GM21390 (cell line): ENCODE data around the gene DDX49.
"Not testable (repeated sequence)": the region's sequence is repeated elsewhere in the genome, so short reads cannot be mapped to it uniquely, and the experiment has no call there.

Source experiments
- ATAC-seq: cut with Tn5 transposase; IDR thresholded peaks from one replicate; pipeline ENCODE4 v1.9.1; 2021; ENCODE audit not compliant: unreplicated experiment

Gene DDX49

DNA sequence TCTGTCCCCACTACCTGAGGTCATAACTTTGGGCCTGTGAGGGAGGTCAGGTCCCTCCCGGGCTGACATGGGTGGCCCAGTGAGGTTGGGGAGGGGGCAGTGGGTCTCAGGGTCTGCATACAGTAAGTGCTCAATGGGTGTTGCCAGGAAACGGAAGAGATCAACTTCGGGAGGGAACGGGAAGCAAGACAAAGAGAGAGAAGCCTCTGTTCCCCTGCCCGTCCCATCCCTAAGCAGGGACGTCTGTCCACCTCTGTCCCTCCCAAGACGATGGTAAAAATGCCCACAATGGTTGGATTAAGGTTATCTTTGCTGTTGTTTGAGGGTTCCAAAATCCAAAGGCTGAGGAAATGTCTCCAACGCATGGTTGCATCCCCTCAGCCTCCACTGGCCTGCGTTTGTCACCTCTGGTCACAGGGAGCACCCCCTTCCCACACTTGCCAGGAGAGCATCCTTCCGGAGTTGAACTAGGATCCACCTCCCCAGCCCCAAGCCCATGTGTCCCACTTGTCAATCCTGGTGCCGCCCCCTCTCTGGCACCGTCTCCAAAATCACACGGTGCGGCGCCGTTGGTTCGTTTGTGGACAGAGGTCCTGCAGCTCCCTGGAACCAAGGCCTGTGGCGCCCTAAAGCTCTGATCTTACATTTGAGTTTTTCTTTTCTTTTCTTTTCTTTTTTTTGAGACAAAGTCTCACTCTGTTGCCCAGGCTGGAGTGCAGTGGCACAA lies 22.3 kb downstream of the DDX49 start:
- no peak for ATAC-seq

DNA sequence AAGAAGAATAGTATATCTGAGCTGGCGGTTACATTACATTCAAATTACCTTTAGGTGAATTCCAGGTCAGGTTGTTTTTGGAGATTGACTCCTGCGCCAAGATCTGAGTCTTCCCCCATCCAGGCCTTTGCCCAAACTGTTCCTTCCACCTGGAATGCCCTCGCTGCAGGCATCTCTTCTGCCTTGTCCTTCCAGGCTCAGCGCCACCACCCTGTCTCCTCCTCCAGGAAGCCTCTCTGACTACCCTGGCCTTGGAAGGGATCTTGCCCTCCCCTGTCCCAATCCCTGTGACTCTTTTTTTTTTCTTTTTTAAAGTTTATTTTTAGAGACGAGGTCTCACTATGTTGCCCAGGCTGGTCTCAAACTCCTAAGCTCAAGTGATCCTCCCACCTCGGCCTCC lies 23.2 kb downstream of the DDX49 start:
- no peak for ATAC-seq

DNA sequence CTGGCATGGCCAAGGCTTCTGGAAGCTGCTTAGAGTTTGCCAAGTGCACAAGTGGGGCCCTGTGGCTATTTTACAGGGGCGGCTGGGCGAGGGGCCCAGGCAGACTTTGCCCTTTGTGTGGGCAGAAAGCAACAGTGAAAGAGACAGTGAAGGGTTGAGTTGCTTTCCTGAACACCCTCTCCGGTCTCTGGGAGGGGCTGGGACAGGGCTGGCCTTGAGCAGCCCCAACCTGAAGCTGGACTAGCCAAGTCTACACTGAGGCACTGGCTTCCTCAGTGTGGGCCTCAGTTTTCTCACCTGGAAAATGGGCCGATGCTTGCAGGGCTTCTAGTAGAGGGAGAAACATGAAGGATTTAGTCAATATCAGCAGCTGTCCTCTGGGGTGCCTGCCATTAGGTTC lies 23.9 kb downstream of the DDX49 start:
- no peak for ATAC-seq

DNA sequence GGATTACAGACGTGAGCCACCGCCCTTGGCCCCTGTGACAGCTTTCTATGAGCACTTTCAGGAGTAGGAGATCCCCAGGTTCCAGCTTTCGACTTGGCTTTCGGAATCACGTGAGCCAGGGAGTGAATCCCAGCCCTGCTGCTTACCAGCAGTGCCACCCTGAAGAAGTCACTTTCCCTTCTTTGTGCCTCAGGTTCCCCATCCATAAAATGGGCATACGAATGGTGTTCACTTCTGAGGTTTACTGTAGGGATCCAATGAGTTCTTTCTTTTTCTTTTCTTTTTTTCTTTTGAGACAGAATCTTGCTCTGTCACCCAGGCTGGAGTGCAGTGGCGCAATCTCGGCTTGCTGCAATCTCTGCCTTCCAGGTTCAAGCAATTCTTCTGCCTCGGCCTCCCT lies 25.8 kb downstream of the DDX49 start:
- no peak for ATAC-seq

DNA sequence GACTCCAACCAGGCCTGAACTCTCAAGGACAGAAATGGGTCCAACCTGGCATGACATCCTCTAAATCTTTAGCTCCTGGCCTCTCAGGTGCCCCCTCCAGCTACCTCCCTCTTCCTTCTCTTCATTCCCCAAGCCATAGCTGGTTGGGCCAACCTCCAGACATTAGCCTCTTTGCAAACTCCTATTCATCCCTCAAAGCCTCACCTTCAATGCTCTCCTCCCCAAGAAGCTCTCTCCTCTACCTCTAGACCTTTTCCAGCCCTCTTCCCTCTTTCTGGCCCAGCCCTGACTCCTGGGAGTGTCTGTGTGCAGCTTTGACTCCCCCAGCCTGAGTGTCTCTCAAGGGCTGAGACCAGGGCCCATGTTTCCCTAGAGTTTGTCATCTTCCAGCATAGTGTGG lies 26.8 kb downstream of the DDX49 start:
- ATAC-seq = no peak

DNA sequence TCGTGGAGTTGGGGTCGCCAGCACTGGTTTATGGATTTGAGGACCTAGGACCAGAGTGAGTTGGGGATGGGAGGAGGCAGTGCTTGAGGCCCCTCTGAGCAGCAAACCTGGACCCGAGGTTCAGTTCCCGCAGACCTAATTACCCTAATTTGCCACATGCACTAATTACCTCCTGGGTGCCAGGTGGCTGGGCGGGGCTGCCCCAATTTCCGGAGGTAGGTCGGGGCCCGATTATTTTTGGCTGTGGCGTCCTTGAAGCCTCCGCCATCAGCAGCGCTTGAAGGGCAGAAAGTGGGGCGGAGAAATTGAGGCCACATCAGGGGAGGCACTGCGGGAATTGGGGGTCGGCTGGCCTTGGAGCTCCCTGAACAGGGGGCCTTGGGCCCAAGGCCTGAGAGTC lies 27.4 kb downstream of the DDX49 start:
- no peak for ATAC-seq

DNA sequence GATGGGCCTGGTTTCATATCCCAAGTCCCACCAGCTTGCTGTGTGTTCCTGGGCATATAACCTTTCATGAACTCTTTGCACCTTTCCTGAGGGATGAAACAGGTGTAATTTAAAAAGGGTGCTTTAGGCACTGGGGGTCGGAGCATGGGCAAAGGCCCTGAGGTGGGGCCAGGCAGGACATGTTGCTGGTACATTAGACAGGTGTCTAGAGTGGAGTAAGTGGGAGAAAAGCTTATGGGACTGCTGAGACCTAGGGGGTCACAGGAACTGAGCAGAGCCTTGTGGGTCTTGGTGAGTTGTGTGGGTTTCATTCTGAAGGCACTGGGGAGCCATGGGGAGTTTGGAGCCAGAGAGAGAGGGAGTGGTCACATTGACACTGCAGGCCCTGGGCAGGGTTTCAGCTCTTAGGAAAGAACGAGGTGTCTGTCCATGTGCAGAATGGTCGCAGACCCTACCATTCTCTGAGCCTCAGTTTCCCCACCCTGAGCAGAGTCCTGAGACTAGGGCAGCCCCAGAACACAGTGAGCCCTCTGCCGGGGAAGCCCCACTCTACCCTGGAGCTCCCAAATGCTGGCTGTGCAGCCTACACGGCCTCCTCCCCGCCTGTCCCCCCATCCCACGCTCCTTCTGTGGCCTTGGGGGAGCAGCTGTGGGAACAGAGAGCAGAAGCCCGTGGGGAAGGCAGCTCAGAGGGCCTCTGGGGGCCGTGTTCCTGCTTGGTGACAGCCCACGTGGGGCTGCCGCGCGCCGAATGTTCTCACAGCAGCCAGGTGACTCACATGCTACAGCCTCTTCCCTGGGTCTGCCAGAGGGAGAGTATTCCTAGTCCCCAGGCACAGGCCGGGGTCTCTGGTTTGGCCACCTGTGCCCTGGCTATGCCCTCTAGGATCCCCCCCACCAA lies 28.8 kb downstream of the DDX49 start:
- no peak for ATAC-seq

DNA sequence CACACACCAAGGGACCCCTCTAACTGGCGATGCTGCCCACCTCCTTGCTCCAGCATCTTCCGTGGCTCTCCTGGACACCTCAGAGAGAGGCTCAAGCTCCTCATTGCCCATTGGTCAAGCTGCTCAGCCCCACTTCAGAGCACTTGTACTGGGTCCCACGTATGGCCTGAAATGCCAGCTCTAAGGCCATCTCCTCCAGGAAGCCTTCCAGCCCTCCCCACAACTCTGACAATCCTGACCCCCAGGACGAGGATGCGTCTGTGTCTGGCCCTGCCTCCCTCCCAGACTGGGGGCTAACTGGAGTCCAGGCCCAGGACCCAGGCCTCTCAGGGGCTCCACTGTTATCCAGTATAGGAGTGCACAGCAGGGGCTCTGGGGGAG lies 29.5 kb downstream of the DDX49 start:
- ATAC-seq = no peak

DNA sequence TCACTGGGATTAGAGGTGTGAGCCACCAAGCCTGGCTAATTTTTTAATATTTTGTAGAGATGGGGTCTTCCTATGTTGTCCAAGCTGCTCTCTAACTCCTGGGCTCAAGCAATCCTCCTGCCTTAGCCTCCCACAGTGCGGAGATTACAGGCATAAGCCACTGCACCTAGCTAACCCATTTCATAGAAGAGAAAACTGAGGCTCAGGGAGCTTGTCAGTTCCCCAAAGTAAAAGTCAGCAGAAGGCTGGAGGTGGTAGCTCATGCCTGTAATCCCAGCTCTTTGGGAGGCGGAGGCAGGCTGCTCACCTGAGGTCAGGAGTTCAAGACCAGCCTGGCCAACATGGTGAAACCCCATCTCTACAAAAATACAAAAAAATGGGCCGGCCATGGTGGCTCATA lies 30.3 kb downstream of the DDX49 start:
- no peak for ATAC-seq

DNA sequence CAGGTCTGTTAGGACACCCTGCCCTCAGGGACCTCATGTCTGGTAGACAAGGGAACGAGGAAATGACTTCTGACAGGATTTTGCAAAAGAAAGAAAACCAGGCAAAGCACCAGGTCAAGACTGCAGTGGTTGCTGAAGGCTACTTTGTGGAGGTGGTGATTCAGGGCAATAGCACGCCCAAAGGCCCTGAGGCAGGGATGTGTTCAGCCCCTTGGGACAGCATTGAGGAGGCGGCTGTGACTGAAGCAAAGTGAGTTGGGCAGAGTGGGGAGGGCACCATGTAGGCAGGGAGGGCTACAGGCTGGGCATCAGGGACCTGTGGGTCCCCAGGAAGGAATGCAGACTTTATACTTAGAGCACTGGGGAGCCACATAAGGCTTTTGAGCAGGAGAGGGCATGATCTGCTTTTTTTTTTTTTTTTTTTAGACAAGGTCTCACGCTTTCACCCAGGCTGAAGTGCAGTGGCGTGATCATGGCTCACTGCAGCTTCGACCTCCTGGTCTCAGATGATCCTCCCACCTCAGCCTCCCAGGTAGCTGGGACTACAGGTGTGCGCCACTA lies 32.3 kb downstream of the DDX49 start:
- ATAC-seq = no peak

DNA sequence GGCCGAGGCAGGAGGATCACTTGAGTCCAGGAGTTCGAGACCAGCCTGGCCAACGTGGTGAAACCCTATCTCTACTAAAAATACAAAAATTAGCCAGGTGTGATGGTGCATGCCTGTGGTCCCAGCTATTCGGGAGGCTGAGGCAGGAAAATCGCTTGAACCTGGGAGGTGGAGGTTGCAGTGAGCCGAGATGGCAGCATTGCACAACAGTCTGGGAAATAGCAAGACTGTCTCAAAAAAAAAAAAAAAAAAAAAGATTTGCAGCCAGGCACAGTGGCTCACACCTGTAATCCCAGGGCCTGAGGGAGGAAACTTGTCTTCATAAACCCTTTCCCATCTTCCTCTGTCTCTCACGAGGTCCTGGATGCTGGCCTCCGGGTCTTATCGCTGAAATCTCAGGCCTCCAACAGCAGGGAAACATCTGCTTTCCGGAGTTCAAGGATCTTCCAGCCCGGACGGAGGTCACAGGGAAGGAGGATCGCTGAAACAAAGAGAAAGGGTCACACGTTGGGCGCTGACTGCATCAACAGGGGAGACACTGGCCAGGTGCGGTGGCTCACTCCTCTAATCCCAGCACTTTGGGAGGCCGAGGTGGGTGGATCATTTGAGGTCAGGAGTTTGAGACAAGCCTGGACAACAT lies 33.0 kb downstream of the DDX49 start:
- not testable (repeated sequence) for ATAC-seq

DNA sequence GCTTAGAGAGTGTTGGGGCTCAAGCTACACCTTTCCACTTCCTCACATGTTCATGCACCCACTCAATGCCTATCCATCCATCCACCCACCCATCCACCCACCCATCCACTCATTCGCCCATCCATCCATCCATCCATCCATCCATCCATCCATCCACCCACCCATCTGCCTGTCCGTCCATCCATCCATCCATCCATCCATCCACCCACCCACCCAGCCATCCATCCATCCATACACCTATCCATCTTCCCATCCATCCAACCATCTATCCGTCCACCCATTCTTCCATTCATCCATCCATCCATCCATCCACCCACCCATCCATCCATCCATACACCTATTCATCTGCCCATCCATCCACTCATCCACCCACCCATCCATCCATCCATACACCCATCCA lies 34.6 kb downstream of the DDX49 start:
- no peak for ATAC-seq

DNA sequence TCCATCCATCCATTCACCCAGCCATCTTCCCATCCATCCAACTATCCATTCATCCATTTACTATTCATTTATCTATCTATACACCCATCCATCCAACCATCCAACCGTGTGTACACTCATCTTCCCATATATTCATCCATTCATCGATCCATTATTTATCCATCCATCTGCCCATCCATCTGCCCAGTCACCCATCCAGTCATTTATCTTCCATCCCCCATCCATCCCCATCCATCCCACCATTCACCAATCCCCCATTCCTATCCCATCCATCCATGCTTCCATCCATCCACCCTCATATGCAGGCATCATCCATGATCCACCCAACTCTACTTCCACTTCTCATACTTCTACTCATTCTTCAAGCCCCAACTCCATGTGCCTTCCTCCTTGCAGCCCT lies 35.5 kb downstream of the DDX49 start:
- no peak for ATAC-seq

DNA sequence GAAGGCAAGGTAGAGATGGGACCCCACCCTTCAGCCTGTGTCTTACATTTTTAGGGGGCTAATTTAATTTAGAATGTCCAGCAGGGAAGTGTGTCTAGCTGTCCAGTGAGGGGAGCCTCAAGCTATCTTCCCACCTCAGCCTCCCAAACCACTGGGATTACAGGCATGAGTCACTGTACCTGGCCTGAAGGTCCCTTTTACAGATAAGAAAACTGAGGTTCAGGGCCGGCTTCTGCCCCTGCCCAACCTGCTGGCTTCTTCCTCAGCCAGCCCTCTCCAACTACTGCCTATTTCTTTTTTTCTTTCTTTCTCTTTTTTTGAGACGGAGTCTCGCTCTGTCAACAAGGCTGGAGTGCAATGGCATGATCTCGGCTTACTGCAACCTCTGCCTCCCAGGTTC lies 40.9 kb downstream of the DDX49 start:
- no peak for ATAC-seq

DNA sequence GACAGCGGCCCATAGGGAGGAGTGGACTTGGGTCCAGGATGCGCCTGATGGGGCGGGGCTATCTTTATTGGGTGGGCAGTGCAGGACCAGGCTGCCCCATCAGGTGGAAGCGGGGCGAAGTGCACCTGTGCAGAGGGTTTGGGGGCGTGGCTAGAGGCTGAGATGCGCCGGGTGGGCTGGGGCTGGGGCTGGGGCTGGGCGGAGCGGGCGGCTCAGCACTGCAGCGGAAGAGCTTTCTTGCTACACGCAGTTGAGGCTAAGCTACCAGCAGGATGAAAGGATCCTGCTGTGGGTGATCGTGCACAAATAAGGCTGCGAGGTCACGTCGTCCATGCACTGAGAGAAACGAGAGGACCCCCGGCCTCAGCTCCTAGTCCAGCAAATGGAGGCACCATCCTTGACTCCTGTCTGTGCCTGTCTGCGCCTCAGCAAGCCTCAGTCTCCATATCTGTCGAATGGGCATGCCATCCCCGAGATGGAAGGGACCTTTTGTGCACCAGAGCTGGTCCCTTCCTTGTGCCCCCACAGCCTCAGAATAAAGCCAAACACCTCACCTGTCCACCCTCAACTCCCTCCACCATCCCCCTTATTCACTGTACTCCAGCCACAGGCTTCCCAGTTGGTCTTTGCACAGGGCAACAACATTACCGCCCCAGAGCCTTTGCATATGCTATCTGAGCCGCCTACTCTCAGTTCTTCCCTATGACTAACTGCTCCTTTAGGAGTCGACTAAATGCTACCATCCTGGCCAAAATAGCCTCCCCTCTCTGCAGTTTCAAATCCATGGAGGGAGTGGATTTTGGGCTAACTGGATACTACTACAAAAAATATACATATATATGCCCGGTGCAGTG lies 42.5 kb downstream of the DDX49 start:
- ATAC-seq = no peak

DNA sequence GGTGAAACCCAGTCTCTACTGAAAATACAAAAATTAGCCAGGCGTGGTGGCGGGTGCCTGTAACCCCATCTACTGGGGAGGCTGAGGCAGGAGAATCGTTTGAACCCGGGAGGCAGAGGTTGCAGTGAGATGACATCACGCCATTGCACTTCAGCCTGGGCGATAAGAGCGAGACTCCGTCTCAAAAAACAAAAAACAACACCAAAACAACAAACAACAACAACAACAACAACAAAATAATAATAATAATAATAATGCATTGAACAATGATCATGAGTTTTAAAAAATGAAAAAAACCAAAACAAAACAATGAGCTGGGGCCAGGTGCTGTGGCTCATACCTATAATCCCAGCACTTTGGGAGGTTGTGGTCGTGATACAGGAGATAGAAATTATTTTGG lies 44.6 kb downstream of the DDX49 start:
- no peak for ATAC-seq

DNA sequence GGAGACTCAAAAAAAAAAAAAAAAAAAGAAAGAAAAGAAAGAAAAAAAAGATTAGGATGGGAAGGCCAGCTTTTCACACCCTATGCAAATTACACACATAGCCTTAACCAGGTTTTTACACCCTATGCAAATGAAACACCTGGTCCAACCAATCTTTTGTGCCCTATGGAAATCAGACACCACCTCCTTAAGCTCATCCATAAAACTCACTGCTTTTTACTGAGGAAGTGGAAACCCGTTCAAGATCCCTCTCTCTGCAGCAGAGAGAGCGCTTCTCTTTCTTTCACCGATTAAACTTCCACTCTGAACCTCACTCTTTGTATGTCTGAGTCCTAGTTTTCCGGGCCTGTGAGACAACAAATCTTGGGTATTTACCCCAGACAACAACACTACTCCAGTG lies 46.8 kb downstream of the DDX49 start:
- ATAC-seq = no peak

DNA sequence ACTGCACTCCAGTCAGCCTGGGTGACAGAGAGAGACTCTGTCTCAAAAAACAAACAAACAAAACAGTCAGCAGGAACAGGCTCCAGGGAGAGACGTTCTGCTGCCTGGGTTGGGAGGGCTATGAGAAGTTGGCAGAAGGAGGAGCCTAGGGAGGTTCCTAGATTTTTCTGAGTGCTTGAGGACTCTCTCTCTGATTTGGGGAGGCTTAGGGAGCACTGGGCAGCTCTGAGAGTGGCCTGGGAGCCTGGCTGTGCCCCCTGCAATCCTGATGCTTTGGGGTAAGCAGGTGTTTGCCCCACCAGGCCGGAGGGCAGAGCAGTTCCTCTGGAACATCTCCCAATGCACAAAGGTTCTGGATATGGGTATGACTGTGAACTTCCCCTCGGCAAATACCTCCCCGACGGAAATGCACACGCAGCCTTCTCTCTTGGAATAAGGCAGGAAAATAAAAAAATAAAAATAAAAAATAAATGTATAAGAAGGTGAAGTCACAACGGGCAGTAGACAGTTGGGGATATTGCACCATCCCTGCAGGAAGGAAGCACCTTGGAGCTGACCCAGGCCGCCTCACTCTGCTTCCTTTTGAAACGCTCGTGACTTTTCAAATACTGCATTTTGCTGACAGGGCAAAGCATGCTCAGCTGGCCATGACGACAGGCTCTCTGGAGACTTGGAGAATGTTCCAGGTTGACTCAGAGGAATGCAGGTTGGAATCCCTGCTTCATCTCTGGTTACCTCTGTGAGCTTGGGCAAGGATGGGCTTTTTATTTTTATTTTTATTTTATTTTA lies 48.0 kb downstream of the DDX49 start:
- no peak for ATAC-seq

DNA sequence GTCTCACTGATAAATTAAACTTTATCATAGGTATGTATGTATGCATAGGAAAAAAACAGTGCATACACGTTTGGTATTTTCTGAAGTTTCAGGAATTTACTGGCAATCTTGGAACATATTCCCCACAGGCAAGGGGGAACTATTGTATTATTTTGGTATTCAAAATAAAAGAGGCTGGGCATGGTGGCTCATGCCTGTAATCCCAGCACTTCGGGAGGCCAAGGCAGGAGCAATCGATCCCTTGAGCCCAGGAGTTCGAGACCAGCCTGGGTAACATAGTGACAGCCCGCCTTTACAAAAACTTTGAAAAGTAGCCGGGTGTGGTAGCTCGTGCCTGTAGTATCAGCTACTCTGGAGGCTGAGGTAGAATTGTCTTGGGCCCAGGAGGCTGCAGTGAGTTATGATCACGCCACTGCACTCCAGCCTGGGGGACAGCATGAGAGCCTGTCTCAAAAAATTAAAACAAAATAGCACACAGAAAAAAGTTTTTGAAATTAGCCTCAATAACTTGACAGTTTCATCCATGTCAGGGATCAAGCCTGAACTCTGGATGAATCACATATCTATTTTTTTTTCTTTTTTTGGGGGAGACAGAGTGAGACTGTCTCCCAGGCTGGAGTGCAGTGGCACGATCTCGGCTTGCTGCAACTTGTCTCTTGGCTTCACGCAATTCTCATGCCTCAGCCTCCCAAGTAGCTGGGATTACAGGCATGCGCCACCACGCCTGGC lies 50.6 kb downstream of the DDX49 start:
- ATAC-seq = no peak
